ENCODE results near the gene TSHR.

GRCh38 chr14:80979951-80980350, 24.5 kb downstream of the TSHR start:
- TF ChIP-seq FOXP2 (optimal IDR thresholded peaks at IDR 0.05; ENCODE audit: control extremely low read depth, extremely low read length, insufficient read depth) (no peak), EZH2 (IDR thresholded peaks at IDR 0.05) (no peak), POLR2AphosphoS5 (IDR thresholded peaks at IDR 0.05; ENCODE audit: borderline replicate concordance, low read depth, low read length) (no peak)

All from SK-N-MC (cell line).